Measurements from ENCODE around the gene ERFE. TPM values are rescaled to one million over a fixed set of nuclear protein-coding genes. Genes with fewer than 3 reads are reported as not detected.

The ERFE gene
- total RNA-seq, 1 experiment from 2014 or later = 10.3 TPM

DNA sequence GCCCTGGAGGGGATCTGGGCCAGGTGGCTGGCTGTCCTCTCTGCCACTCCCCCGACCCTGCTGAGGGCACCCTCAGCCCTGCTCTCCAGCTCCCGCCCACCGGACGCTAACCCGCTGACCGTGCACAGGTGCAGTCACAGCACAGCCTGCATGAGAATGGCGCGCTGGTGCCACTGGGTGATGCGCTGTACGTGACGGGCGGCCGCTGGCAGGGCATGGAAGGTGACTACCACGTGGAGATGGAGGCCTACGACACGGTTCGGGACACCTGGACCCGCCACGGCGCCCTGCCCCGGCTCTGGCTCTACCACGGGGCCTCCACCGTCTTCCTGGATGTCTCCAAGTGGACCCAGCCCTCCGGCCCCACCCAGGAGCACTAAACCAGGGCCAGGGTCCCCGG, 8.1 kb upstream of the ERFE start:
- POLR2A ChIA-PET = no interaction called here
- no peaks in the 10 kb centered on the region for H3K27me3 ChIP-seq (ENCODE audit: control insufficient read depth, insufficient read depth, low read length)
- H3K4me1 ChIP-seq (ENCODE audit: control insufficient read depth, insufficient read depth, low read length) = no peaks in the 10 kb centered on the region
- ATAC-seq (no peak), DNase-seq (ENCODE audit: low read depth, low spot score) (no peak)
- no peaks in the 10 kb centered on the region for H3K9me3 ChIP-seq (ENCODE audit: control insufficient read depth, insufficient read depth, low read depth, low read length)
- TF ChIP-seq, protein P1, sequence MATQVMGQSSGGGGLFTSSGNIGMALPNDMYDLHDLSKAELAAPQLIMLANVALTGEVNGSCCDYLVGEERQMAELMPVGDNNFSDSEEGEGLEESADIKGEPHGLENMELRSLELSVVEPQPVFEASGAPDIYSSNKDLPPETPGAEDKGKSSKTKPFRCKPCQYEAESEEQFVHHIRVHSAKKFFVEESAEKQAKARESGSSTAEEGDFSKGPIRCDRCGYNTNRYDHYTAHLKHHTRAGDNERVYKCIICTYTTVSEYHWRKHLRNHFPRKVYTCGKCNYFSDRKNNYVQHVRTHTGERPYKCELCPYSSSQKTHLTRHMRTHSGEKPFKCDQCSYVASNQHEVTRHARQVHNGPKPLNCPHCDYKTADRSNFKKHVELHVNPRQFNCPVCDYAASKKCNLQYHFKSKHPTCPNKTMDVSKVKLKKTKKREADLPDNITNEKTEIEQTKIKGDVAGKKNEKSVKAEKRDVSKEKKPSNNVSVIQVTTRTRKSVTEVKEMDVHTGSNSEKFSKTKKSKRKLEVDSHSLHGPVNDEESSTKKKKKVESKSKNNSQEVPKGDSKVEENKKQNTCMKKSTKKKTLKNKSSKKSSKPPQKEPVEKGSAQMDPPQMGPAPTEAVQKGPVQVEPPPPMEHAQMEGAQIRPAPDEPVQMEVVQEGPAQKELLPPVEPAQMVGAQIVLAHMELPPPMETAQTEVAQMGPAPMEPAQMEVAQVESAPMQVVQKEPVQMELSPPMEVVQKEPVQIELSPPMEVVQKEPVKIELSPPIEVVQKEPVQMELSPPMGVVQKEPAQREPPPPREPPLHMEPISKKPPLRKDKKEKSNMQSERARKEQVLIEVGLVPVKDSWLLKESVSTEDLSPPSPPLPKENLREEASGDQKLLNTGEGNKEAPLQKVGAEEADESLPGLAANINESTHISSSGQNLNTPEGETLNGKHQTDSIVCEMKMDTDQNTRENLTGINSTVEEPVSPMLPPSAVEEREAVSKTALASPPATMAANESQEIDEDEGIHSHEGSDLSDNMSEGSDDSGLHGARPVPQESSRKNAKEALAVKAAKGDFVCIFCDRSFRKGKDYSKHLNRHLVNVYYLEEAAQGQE (IDR thresholded peaks at IDR 0.05; ENCODE audit: insufficient read depth in 1 of 2, low read depth in 2 of 2, low read length in 1 of 2) = no peak
- TF ChIP-seq SIN3A (IDR thresholded peaks at IDR 0.05; ENCODE audit: borderline replicate concordance, insufficient read depth, low read depth, low read length) = no peak
- no peaks in the 10 kb centered on the region for H3K36me3 ChIP-seq (ENCODE audit: control insufficient read depth, insufficient read depth, low read length)
- BruUV-seq (replicated peaks) = no TSS peak
- intact Hi-C loops (cut with micrococcal nuclease; ENCODE audit: unreplicated experiment) (no loop called here), in situ Hi-C loops (cut with HindIII; ENCODE audit: low pct_unique_long_range_greater_than_20kb, low sequenced_read_pairs) (no loop called here)
- CTCF ChIA-PET = no interaction called here
- no peak overlapping the region for H3K4me3 ChIP-seq (ENCODE audit: low read depth in 2 of 2, low read length in 2 of 2)
- H3K27ac ChIP-seq (ENCODE audit: low read length) = no peak overlapping the region

DNA sequence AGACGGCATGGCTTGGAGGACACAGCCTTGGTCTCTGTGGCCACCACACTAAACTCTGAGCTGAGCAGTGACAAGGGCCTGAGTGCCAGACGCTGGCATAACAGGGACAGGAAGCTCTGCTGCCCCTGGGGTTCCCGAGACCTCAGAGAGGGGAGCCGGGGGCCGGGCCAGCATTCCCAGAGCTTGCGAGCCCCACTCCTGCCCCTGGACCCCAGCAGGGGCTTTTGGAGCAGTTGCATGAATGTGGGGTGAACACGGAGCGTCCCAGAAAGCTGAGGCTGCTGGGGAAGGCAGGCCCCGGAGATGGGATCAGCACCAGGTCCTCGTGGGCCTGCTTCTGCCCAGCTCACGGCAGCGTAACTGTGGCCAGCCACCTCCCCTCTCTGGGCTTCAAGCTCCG, 7.6 kb upstream of the ERFE start:
- Histone ChIP-seq H3K27me3 (ENCODE audit: control insufficient read depth, insufficient read depth, low read length) (no peaks in the 10 kb centered on the region), H3K9me3 (ENCODE audit: control insufficient read depth, insufficient read depth, low read depth, low read length) (no peaks in the 10 kb centered on the region), H3K36me3 (ENCODE audit: control insufficient read depth, insufficient read depth, low read length) (no peaks in the 10 kb centered on the region), H3K4me1 (ENCODE audit: control insufficient read depth, insufficient read depth, low read length) (no peaks in the 10 kb centered on the region), H3K27ac (ENCODE audit: low read length) (no peak overlapping the region), H3K4me3 (ENCODE audit: low read depth in 2 of 2, low read length in 2 of 2) (no peak overlapping the region)
- no TSS peak for BruUV-seq (replicated peaks)
- intact Hi-C loops (cut with micrococcal nuclease; ENCODE audit: unreplicated experiment) (no loop called here), in situ Hi-C loops (cut with HindIII; ENCODE audit: low pct_unique_long_range_greater_than_20kb, low sequenced_read_pairs) (no loop called here)
- CTCF ChIA-PET = no interaction called here
- no peak for TF ChIP-seq SIN3A (IDR thresholded peaks at IDR 0.05; ENCODE audit: borderline replicate concordance, insufficient read depth, low read depth, low read length)
- TF ChIP-seq POLR2AphosphoS5 (IDR thresholded peaks at IDR 0.05; ENCODE audit: low read depth, low read length) = no peak
- no peak for TF ChIP-seq TCF7L2 (IDR thresholded peaks at IDR 0.05; ENCODE audit: low read depth, low read length)
- TF ChIP-seq, protein P1 (IDR thresholded peaks at IDR 0.05; ENCODE audit: insufficient read depth in 1 of 2, low read depth in 2 of 2, low read length in 1 of 2) = no peak
- TF ChIP-seq, protein P2, sequence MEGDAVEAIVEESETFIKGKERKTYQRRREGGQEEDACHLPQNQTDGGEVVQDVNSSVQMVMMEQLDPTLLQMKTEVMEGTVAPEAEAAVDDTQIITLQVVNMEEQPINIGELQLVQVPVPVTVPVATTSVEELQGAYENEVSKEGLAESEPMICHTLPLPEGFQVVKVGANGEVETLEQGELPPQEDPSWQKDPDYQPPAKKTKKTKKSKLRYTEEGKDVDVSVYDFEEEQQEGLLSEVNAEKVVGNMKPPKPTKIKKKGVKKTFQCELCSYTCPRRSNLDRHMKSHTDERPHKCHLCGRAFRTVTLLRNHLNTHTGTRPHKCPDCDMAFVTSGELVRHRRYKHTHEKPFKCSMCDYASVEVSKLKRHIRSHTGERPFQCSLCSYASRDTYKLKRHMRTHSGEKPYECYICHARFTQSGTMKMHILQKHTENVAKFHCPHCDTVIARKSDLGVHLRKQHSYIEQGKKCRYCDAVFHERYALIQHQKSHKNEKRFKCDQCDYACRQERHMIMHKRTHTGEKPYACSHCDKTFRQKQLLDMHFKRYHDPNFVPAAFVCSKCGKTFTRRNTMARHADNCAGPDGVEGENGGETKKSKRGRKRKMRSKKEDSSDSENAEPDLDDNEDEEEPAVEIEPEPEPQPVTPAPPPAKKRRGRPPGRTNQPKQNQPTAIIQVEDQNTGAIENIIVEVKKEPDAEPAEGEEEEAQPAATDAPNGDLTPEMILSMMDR (IDR thresholded peaks at IDR 0.05) = no peak
- ATAC-seq = no peak
- no peak for DNase-seq (ENCODE audit: low read depth, low spot score)
- POLR2A ChIA-PET = no interaction called here
